Testis (tissue), 3 donors: ENCODE measurements around the gene SEMA4G. TPM values are rescaled to one million over a fixed set of nuclear protein-coding genes. Genes with fewer than 3 reads are reported as not detected.

Source experiments
- DNase-seq: peaks from one replicate; pipeline ENCODE4 v3.0.0-alpha.2; 2019
- H3K27ac ChIP-seq, 2 donors: fragments of 200-600 bp; sonication (generic); one replicate each; pipeline ENCODE4 v1.5.1; 2019
- H3K27me3 ChIP-seq: fragments of 200-600 bp; sonication (generic); one replicate; pipeline ENCODE4 v1.5.1; 2019
- H3K36me3 ChIP-seq: fragments of 200-600 bp; sonication (generic); one replicate; pipeline ENCODE4 v1.5.1; 2017; ENCODE audit warnings: low read depth; ENCODE audit errors: missing control alignments
- H3K4me1 ChIP-seq: fragments of 200-600 bp; sonication (generic); one replicate; pipeline ENCODE4 v1.5.1; 2019
- H3K4me3 ChIP-seq, 2 donors: fragments of 200-600 bp; sonication (generic); one replicate each; pipeline ENCODE4 v1.5.1; 2017 to 2019
- H3K9me3 ChIP-seq: fragments of 200-600 bp; sonication (generic); one replicate; pipeline ENCODE4 v1.5.1; 2017
- POLR2A ChIP-seq: fragments of 450-650 bp; IDR thresholded peaks from one replicate; pipeline ENCODE4 v1.6.1; 2017; ENCODE audit warnings: antibody characterized with exemption, mild to moderate bottlenecking, moderate library complexity
- WGBS, 2 donors: methylation state at CpG; one replicate each; pipeline ENCODE4 v1.1.5; 2018; 5-methylcytosine and 5-hydroxymethylcytosine counted together
- intact Hi-C: fragments of 100-400 bp; cut with DNase I; formaldehyde crosslinking; loops from one replicate; pipeline ENCODE4 v1.15.1; 2023; ENCODE audit warnings: low total_unique reads
- polyA plus RNA-seq: library from polyadenylated mRNA; stranded (reverse); fragments of 350-450 nt; fragmentation: Illumina TruSeq; extraction: RNeasy Lipid Tissue Mini Kit (QIAGEN cat#74804); gene quantifications from one replicate; pipeline ENCODE4 v1.2.3, GENCODE V29; 2014; ENCODE audit warnings: low read depth, low replicate concordance; ENCODE audit not compliant: insufficient read depth
- total RNA-seq, 2 donors: library from RNA; depleted of rRNA; stranded (reverse); fragments of >200 nt; gene quantifications; one replicate each; pipeline ENCODE4 v1.2.3, GENCODE V29; 2016
- TF ChIP-seq, protein P1 (sequence below), 3 experiments: fragments of 450-650 bp in 2 of 3; fragments of 200-600 bp in 1 of 3; sonication (generic) in 1 of 3; IDR thresholded peaks; one replicate each; pipeline ENCODE4 v1.5.1; 2016 to 2019; ENCODE audit warnings: antibody characterized with exemption in 3 of 3, mild to moderate bottlenecking in 2 of 3, moderate library complexity in 1 of 3

The SEMA4G gene
- total and polyA plus RNA-seq, 3 donors from 2014 or later = 4.8 to 7.2 (median 6.2) TPM

DNA sequence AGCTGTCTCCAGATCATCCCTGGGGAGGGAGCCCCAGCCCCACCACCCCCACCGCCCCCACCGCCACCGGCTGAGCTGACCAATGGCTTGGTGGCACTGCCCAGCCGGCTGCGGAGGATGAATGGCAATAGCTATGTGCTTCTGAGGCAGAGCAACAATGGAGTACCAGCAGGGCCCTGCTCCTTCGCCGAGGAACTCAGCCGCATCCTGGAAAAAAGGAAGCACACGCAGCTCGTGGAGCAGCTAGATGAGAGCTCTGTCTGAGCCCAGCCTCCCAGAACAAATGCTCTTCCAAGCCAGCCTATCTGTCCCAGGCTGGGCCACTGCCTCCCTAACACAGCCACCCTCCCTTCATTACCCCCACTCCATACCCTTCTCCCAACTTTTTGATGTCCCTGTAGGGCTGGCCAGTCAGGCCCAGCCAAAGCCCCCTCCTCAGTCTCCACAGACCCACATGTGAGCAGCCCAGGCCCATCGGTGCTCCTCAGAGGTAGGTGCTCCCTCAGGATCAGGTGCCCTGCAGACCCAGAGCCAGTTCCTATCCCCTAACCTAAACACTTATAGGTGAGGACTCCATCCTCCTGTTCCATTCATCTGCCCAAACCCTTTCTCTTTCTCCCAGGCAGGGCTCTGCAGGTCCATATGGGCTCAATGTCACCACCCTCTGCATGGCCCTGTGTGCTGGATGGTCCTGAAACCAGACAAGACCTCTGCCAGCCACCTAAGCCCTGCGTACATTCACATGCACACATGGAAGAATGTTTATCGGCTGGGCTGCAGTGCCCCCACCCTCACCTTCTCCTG lies 14.8 kb downstream of the SEMA4G start:
- intact Hi-C loops = no loop called here
- Histone ChIP-seq H3K9me3 (no peaks in the 10 kb centered on the region), H3K4me1 (peaks cover 22% of the 10 kb centered on the region), H3K36me3 (no peaks in the 10 kb centered on the region), H3K27ac (no peak overlapping the region), H3K27me3 (no peaks in the 10 kb centered on the region), H3K4me3 (no peak overlapping the region)
- no peak for DNase-seq
- TF ChIP-seq POLR2A = no peak
- TF ChIP-seq, protein P1, sequence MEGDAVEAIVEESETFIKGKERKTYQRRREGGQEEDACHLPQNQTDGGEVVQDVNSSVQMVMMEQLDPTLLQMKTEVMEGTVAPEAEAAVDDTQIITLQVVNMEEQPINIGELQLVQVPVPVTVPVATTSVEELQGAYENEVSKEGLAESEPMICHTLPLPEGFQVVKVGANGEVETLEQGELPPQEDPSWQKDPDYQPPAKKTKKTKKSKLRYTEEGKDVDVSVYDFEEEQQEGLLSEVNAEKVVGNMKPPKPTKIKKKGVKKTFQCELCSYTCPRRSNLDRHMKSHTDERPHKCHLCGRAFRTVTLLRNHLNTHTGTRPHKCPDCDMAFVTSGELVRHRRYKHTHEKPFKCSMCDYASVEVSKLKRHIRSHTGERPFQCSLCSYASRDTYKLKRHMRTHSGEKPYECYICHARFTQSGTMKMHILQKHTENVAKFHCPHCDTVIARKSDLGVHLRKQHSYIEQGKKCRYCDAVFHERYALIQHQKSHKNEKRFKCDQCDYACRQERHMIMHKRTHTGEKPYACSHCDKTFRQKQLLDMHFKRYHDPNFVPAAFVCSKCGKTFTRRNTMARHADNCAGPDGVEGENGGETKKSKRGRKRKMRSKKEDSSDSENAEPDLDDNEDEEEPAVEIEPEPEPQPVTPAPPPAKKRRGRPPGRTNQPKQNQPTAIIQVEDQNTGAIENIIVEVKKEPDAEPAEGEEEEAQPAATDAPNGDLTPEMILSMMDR (IDR thresholded peaks at IDR 0.05) = no peak
- WGBS, 2 donors = 81 to 88% methylated on average over 8 to 13 of the region's 13 CpGs

DNA sequence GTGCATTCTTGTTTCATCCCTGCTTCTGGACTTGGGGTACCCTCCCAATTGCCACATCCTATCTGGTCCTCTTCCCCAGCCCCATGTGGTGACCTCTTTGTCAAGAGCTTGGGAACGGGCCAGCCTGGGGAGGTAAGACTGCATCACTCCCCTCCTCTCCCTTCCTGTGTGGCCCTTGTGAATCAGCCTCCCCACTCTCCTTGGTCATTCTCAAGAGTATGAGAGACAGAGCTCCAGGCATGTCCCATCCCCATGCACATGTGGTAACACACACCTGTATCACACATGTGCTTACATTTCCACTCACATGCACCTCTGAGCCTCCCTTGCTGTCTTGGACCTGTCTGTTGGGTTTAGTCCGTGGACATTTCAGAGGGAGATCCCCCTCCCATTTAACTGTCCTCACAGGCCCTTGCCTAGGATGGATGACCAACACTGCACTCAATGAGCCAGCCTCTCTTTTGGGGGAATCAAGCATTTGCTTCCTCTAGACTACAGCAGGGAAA lies 15.4 kb downstream of the SEMA4G start:
- Histone ChIP-seq H3K27ac (no peak overlapping the region), H3K36me3 (no peaks in the 10 kb centered on the region), H3K27me3 (no peaks in the 10 kb centered on the region), H3K4me1 (peaks cover 24% of the 10 kb centered on the region), H3K9me3 (no peaks in the 10 kb centered on the region), H3K4me3 (no peak overlapping the region)
- no peak for TF ChIP-seq POLR2A
- TF ChIP-seq, protein P1 (IDR thresholded peaks at IDR 0.05) = no peak
- DNase-seq = no peak
- WGBS, 2 donors = 75 to 82% methylated on average over 2 of the region's 2 CpGs
- intact Hi-C loops = no loop called here

DNA sequence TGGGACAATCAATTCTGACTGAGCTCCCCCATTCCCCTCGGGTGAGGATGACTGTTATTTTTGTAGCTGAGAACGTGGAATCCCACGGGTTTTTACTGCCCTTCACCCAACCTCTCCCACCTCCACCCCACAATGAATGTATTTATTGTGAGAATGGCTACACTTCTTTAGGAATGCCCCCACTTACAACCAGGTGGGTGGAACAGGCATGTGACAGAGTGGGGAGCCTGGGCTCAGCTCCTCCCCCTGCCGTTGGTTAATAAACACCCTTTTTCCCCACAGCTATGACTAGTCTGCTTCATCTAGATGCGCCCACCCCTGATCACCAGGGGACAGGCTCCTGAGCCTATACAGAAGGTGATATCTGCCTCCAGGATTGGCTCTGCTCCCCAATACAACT lies 16.0 kb downstream of the SEMA4G start:
- no peaks in the 10 kb centered on the region for H3K27me3 ChIP-seq
- H3K36me3 ChIP-seq = no peaks in the 10 kb centered on the region
- no peaks in the 10 kb centered on the region for H3K9me3 ChIP-seq
- DNase-seq = no peak
- peaks cover 24% of the 10 kb centered on the region for H3K4me1 ChIP-seq
- WGBS, 2 donors = 41 to 54% methylated on average over 5 of the region's 5 CpGs
- intact Hi-C loops = no loop called here
- H3K27ac ChIP-seq = no peak overlapping the region
- TF ChIP-seq, protein P1 (IDR thresholded peaks at IDR 0.05) = no peak
- TF ChIP-seq POLR2A = no peak
- no peak overlapping the region for H3K4me3 ChIP-seq

DNA sequence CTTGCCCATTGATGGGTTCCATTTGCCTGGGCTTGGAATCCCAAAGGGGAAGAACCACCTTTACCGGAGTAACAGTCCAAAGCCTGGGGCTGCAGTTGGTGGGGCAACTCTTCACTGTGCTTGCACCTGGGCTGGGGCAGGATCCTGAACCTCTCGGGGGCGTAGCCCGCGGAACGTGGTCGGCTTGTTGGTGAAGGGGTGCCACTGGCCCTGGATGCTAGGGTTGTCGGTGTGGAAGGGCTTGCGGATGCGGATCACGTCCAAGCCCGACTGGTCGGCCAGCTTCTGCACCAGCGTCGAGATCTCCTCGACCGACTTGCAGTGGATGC lies 17.3 kb downstream of the SEMA4G start:
- TF ChIP-seq, protein P1 (IDR thresholded peaks at IDR 0.05) = no peak
- TF ChIP-seq POLR2A = no peak
- no peaks in the 10 kb centered on the region for H3K36me3 ChIP-seq
- intact Hi-C loops = no loop called here
- 10 to 16% methylated on average over 15 to 17 of the region's 17 CpGs for WGBS, 2 donors
- no peaks in the 10 kb centered on the region for H3K9me3 ChIP-seq
- no peak for DNase-seq
- H3K27ac ChIP-seq = peak overlapping the region; percentile 57 to 78
- H3K4me1 ChIP-seq = peaks cover 24% of the 10 kb centered on the region
- no peaks in the 10 kb centered on the region for H3K27me3 ChIP-seq
- peak overlapping the region; percentile 91 to 92 for H3K4me3 ChIP-seq
